Mucosa of rectum (tissue), 2 donors: ENCODE results near the gene KIAA1217.

Experiments used
- H3K27ac ChIP-seq, 2 donors: one replicate each; pipeline ENCODE4 v1.7.0; 2013; ENCODE audit warnings: inconsistent platforms in 2 of 2, low read depth in 2 of 2, low read length in 2 of 2
- H3K27me3 ChIP-seq, 2 donors: one replicate each; pipeline ENCODE4 v1.7.0; 2013; ENCODE audit warnings: low read length in 2 of 2; ENCODE audit not compliant: control insufficient read depth in 2 of 2, insufficient read depth in 2 of 2
- H3K36me3 ChIP-seq, 2 donors: one replicate each; pipeline ENCODE4 v1.7.0; 2013; ENCODE audit warnings: low read length in 2 of 2; ENCODE audit not compliant: control insufficient read depth in 2 of 2, insufficient read depth in 2 of 2
- H3K4me1 ChIP-seq, 2 donors: one replicate each; pipeline ENCODE4 v1.7.0; 2013; ENCODE audit warnings: low read length in 2 of 2, mild to moderate bottlenecking in 1 of 2; ENCODE audit not compliant: control insufficient read depth in 2 of 2, insufficient read depth in 2 of 2
- H3K4me3 ChIP-seq, 2 donors: one replicate each; pipeline ENCODE4 v1.7.0; 2013; ENCODE audit warnings: low read length in 2 of 2
- H3K9ac ChIP-seq, 2 donors: one replicate each; pipeline ENCODE4 v1.7.0; 2013; ENCODE audit warnings: low read length in 2 of 2, low read depth in 1 of 2, mild to moderate bottlenecking in 1 of 2
- H3K9me3 ChIP-seq, 2 donors: one replicate each; pipeline ENCODE4 v1.7.0; 2013; ENCODE audit warnings: low read length in 2 of 2; ENCODE audit not compliant: control insufficient read depth in 2 of 2
- donor health status: healthy.
- donor health status: Normal muscosa, but diverticular disease.

The KIAA1217 gene

GRCh38 chr10:24223341-24223740 is 14.4 kb downstream of the KIAA1217 start:
- no peak overlapping the region for H3K27ac ChIP-seq

GRCh38 chr10:24223953-24224352 is 15.0 kb downstream of the KIAA1217 start:
- Histone ChIP-seq H3K9me3 (no peaks in the 10 kb centered on the region), H3K9ac (no peak overlapping the region), H3K27me3 (no peaks in the 10 kb centered on the region), H3K36me3 (peaks cover 0 to 2% of the 10 kb centered on the region in 2 donors), H3K4me3 (no peak overlapping the region), H3K4me1 (no peaks in the 10 kb centered on the region), H3K27ac (no peak overlapping the region)

More at GRCh38 chr10:24223341-24223740, 14.4 kb downstream of the KIAA1217 start:
- H3K9me3 ChIP-seq, result no peaks in the 10 kb centered on the region
- no peaks in the 10 kb centered on the region for H3K27me3 ChIP-seq
- no peak overlapping the region for H3K9ac ChIP-seq
- H3K4me3 ChIP-seq, result no peak overlapping the region
- H3K4me1 ChIP-seq, result no peaks in the 10 kb centered on the region
- H3K36me3 ChIP-seq, result peaks cover 0 to 2% of the 10 kb centered on the region in 2 donors

GRCh38 chr10:24228642-24229041 is 19.7 kb downstream of the KIAA1217 start:
- no peaks in the 10 kb centered on the region for H3K36me3 ChIP-seq
- no peak overlapping the region for H3K9ac ChIP-seq
- H3K4me1 ChIP-seq, result no peaks in the 10 kb centered on the region
- no peak overlapping the region for H3K4me3 ChIP-seq
- H3K27ac ChIP-seq, result no peak overlapping the region
- no peaks in the 10 kb centered on the region for H3K27me3 ChIP-seq
- H3K9me3 ChIP-seq, result no peaks in the 10 kb centered on the region

- Histone ChIP-seq H3K36me3 (no peaks in the 10 kb centered on the region), H3K9ac (no peak overlapping the region), H3K9me3 (no peaks in the 10 kb centered on the region), H3K27me3 (no peaks in the 10 kb centered on the region), H3K4me1 (no peaks in the 10 kb centered on the region), H3K4me3 (no peak overlapping the region), H3K27ac (no peak overlapping the region)
Measured at GRCh38 chr10:24229909-24230308, 21.0 kb downstream of the KIAA1217 start.

- Histone ChIP-seq H3K27me3 (no peaks in the 10 kb centered on the region), H3K4me3 (no peak overlapping the region), H3K4me1 (no peaks in the 10 kb centered on the region), H3K36me3 (no peaks in the 10 kb centered on the region), H3K27ac (no peak overlapping the region), H3K9ac (no peak overlapping the region), H3K9me3 (no peaks in the 10 kb centered on the region)
Measured at GRCh38 chr10:24231200-24231599, 22.3 kb downstream of the KIAA1217 start.

- H3K36me3 ChIP-seq, result no peaks in the 10 kb centered on the region
- H3K4me3 ChIP-seq, result no peak overlapping the region
- H3K9me3 ChIP-seq, result no peaks in the 10 kb centered on the region
- H3K4me1 ChIP-seq, result peaks cover 15 to 18% of the 10 kb centered on the region in 2 donors
- H3K9ac ChIP-seq, result no peak overlapping the region
- H3K27me3 ChIP-seq, result no peaks in the 10 kb centered on the region
- H3K27ac ChIP-seq, result no peak overlapping the region
Measured at GRCh38 chr10:24234784-24235183, 25.8 kb downstream of the KIAA1217 start.

- H3K27me3 ChIP-seq, result no peaks in the 10 kb centered on the region
- no peak overlapping the region for H3K4me3 ChIP-seq
- H3K36me3 ChIP-seq, result no peaks in the 10 kb centered on the region
- peaks cover 18% of the 10 kb centered on the region in 2 donors for H3K4me1 ChIP-seq
- no peak overlapping the region for H3K27ac ChIP-seq
- no peaks in the 10 kb centered on the region for H3K9me3 ChIP-seq
- no peak overlapping the region for H3K9ac ChIP-seq
Measured at GRCh38 chr10:24235471-24235870, 26.5 kb downstream of the KIAA1217 start.

- H3K4me1 ChIP-seq, result peaks cover 18% of the 10 kb centered on the region in 2 donors
- peak overlapping the region; percentile 33 to 56 for H3K4me3 ChIP-seq
- H3K9ac ChIP-seq, result no peak overlapping the region
- H3K27ac ChIP-seq, result peak overlapping the region; percentile 20 to 43
- no peaks in the 10 kb centered on the region for H3K9me3 ChIP-seq
- no peaks in the 10 kb centered on the region for H3K36me3 ChIP-seq
- no peaks in the 10 kb centered on the region for H3K27me3 ChIP-seq
Measured at GRCh38 chr10:24237801-24238395, 29.0 kb downstream of the KIAA1217 start.

GRCh38 chr10:24238519-24239247 is 29.7 kb downstream of the KIAA1217 start:
- Histone ChIP-seq H3K27ac (peak overlapping the region; percentile 20 to 43), H3K36me3 (no peaks in the 10 kb centered on the region), H3K4me1 (peaks cover 18% of the 10 kb centered on the region in 2 donors), H3K4me3 (peak overlapping the region; percentile 51 to 56), H3K27me3 (no peaks in the 10 kb centered on the region), H3K9me3 (no peaks in the 10 kb centered on the region), H3K9ac (no peak overlapping the region)

GRCh38 chr10:24239289-24240040 is 30.5 kb downstream of the KIAA1217 start:
- Histone ChIP-seq H3K4me1 (peaks cover 18% of the 10 kb centered on the region in 2 donors), H3K9me3 (no peaks in the 10 kb centered on the region), H3K27ac (peak overlapping the region; percentile 20 to 43), H3K36me3 (no peaks in the 10 kb centered on the region), H3K4me3 (peak overlapping the region; percentile 51 to 56), H3K9ac (peak overlapping the region in 1 of 2 donors; percentile 10), H3K27me3 (no peaks in the 10 kb centered on the region)
